K562 (cell line): ENCODE data around the gene HACD1. TPM values are rescaled to one million over a fixed set of nuclear protein-coding genes. Genes with fewer than 3 reads are reported as not detected.

Experiments used
- ATAC-seq: fragments of 200-7000 bp; cut with Tn5 transposase; 3 replicates; pipeline ENCODE4 v1.9.1; 2020; ENCODE audit warnings: moderate library complexity
- BruUV-seq: library from RNA; stranded (reverse); fragments of 400-500 nt; replicated peaks from 2 replicates; lab custom pipeline; 2021; lab: Mats Ljungman, UMichigan
- CTCF ChIA-PET: fragments of 300-600 bp; formaldehyde crosslinking; extraction: SDS; loops from one replicate; lab custom pipeline; 2021; ENCODE audit warnings: low intra/inter-chr PET ratio; lab: Yijun Ruan, JAX
- POLR2A ChIA-PET: fragments of 300-600, 350-650 bp; sonication (Branson Sonifier 250); formaldehyde crosslinking; extraction: SDS; loops from one replicate; lab custom pipeline; 2021; ENCODE audit warnings: antibody characterized with exemption, inconsistent platforms; lab: Yijun Ruan, JAX
- DNase-seq, 4 experiments: peaks; one replicate each; pipeline versions ENCODE4 v3.0.0 to v3.0.0-alpha.2; 2011 to 2018; ENCODE audit warnings: low spot score in 3 of 4, mixed read lengths in 3 of 4; ENCODE audit errors: extremely low read depth in 1 of 4
- FAIRE-seq: peaks from 2 replicates; lab custom pipeline; 2011; peaks lifted over from hg19 to GRCh38; lab: Jason Lieb, UNC
- H2AFZ ChIP-seq: 2 replicates; pipeline ENCODE4 v1.6.0; 2011; ENCODE audit warnings: low read depth, low read length, control low read depth, inconsistent platforms
- H3K27ac ChIP-seq: fragments of 200-600 bp; 3 replicates; pipeline ENCODE4 v1.8.0; 2011; ENCODE audit warnings: low read depth, mild to moderate bottlenecking, control low read depth, inconsistent platforms, low read length, moderate library complexity, mixed read lengths; ENCODE audit errors: extremely low read depth
- H3K27me3 ChIP-seq, 2 experiments: fragments of 300-600 bp in 1 of 2; 2 replicates in 1 of 2; 3 replicates in 1 of 2; pipeline versions ENCODE4 v1.6.0 to v1.8.0; 2011; ENCODE audit warnings: inconsistent platforms in 2 of 2, low read length in 2 of 2, mild to moderate bottlenecking in 1 of 2, mixed read lengths in 1 of 2, moderate library complexity in 1 of 2; ENCODE audit not compliant: control insufficient read depth in 2 of 2, insufficient read depth in 2 of 2
- H3K36me3 ChIP-seq: fragments of 300-600 bp; 3 replicates; pipeline ENCODE4 v1.8.0; 2011; ENCODE audit warnings: mild to moderate bottlenecking, low read length, inconsistent platforms; ENCODE audit not compliant: control insufficient read depth, insufficient read depth
- H3K4me1 ChIP-seq, 2 experiments: fragments of 200-600 bp in 1 of 2; replicated peaks in 1 of 2; 2 replicates in 1 of 2; 3 replicates in 1 of 2; pipeline versions ENCODE4 v1.5.1 to v1.8.0; 2011; ENCODE audit warnings: inconsistent platforms in 2 of 2, low read length in 2 of 2, mild to moderate bottlenecking in 1 of 2, mixed read lengths in 1 of 2, moderate library complexity in 1 of 2; ENCODE audit not compliant: control insufficient read depth in 2 of 2, insufficient read depth in 2 of 2
- H3K4me2 ChIP-seq: 2 replicates; pipeline ENCODE4 v1.6.1; 2011; ENCODE audit warnings: low read length, control low read depth, inconsistent platforms, mixed read lengths; ENCODE audit not compliant: insufficient read depth
- H3K4me3 ChIP-seq: fragments of 200-600 bp; sonication (generic), shearing (Covaris generic); 2 replicates; pipeline ENCODE4 v1.5.1; 2016; ENCODE audit warnings: control low read depth, inconsistent platforms
- H3K79me2 ChIP-seq: fragments of 200-600 bp; 3 replicates; pipeline ENCODE4 v1.8.0; 2011; ENCODE audit warnings: low read length, inconsistent platforms; ENCODE audit not compliant: control insufficient read depth, insufficient read depth
- H3K9ac ChIP-seq, 2 experiments: 2 replicates each; pipeline versions ENCODE4 v1.6.0 to v1.6.1; 2011; ENCODE audit warnings: low read depth in 2 of 2, low read length in 2 of 2, control low read depth in 1 of 2, inconsistent platforms in 1 of 2, mild to moderate bottlenecking in 1 of 2, mixed read lengths in 1 of 2; ENCODE audit not compliant: insufficient read depth in 1 of 2
- H3K9me1 ChIP-seq: one replicate; pipeline ENCODE4 v1.6.0; 2011; ENCODE audit warnings: inconsistent platforms, mild to moderate bottlenecking, low read length, moderate library complexity; ENCODE audit not compliant: control insufficient read depth, insufficient read depth
- H3K9me3 ChIP-seq: replicated peaks from 2 replicates; pipeline ENCODE4 v1.5.1; 2011; ENCODE audit warnings: low read depth, low read length, inconsistent platforms; ENCODE audit not compliant: control insufficient read depth, insufficient read depth
- H4K20me1 ChIP-seq: replicated peaks from 2 replicates; pipeline ENCODE4 v1.6.1; 2011; ENCODE audit warnings: low read length, inconsistent platforms, mixed read lengths; ENCODE audit not compliant: control insufficient read depth, insufficient read depth
- HSF4 ChIP-seq: fragments of 250-450 bp; sonication (Bioruptor Pico); IDR thresholded peaks from 2 replicates; pipeline ENCODE4 v2.1.2; 2022; ENCODE audit warnings: mild to moderate bottlenecking, moderate library complexity, borderline replicate concordance
- MAFF ChIP-seq: IDR thresholded peaks from 2 replicates; pipeline ENCODE4 v1.6.1; 2012; ENCODE audit warnings: low read length, improper control_type of control experiment
- RCOR1 ChIP-seq, 2 experiments: IDR thresholded peaks; 2 replicates each; pipeline ENCODE4 v1.6.1; 2012; ENCODE audit warnings: low read depth in 2 of 2, low read length in 2 of 2, borderline replicate concordance in 1 of 2, improper control_type of control experiment in 1 of 2
- ZNF77 ChIP-seq: fragments of 250-450 bp; sonication (Bioruptor Pico); IDR thresholded peaks from 2 replicates; pipeline ENCODE4 v1.5.0; 2020
- whole genome bisulfite sequencing: fragments of 100-300 bp; shearing (Covaris generic); methylation state at CpG from one replicate; pipeline ENCODE4 v1.1.6; 2016; ENCODE audit warnings: low coverage, mixed read lengths; ENCODE audit not compliant: insufficient coverage; ENCODE audit errors: missing lambda C conversion rate; 5-methylcytosine and 5-hydroxymethylcytosine counted together
- in situ Hi-C: fragments of 300-500 bp; cut with MboI; formaldehyde crosslinking; loops from 4 replicates; pipeline ENCODE4 v1.15.0; 2018; ENCODE audit warnings: inconsistent platforms, mixed read lengths
- intact Hi-C: fragments of 100-400 bp; cut with micrococcal nuclease; formaldehyde crosslinking; loops from 2 replicates; pipeline ENCODE4 v1.14.2; 2022
- polyA plus RNA-seq, 8 experiments: library from polyadenylated mRNA; depleted of rRNA in 4 of 8; stranded (reverse) in 5 of 8; unstranded in 3 of 8; fragments of >200 nt; fragmentation: Nextera tagmentation in 2 of 8; fragmentation: Illumina TruSeq in 1 of 8; extraction: Ambion mirVana in 2 of 8; extraction: Trizol in 1 of 8; gene quantifications; 2 replicates each; pipeline versions ENCODE4 v1.2.1 to v1.2.3, GENCODE V29; 2011 to 2014; ENCODE audit warnings: inconsistent platforms in 1 of 8, missing spikeins in 1 of 8
- total RNA-seq, 7 experiments: library from RNA; depleted of rRNA in 6 of 7; stranded (reverse); fragments of >200 nt in 6 of 7; fragmentation: Illumina TruSeq in 2 of 7; extraction: Trizol in 2 of 7; gene quantifications; 2 replicates each; pipeline versions ENCODE4 v1.2.1 to v1.2.3, GENCODE V29; 2011 to 2021; ENCODE audit warnings: low replicate concordance in 1 of 7
- TF ChIP-seq, protein P1 (sequence below), 2 experiments: fragments of 450-650 bp; IDR thresholded peaks; 2 replicates each; pipeline ENCODE4 v1.6.1; 2016
- TF ChIP-seq, protein P2 (sequence below), 2 experiments: fragments of 450-650 bp; conservative IDR thresholded peaks; 2 replicates each; pipeline ENCODE4 v1.6.1; 2017; ENCODE audit warnings: mild to moderate bottlenecking in 2 of 2, moderate library complexity in 2 of 2
- TF ChIP-seq, protein P3 (sequence below): IDR thresholded peaks from 3 replicates; pipeline ENCODE4 v1.6.1; 2011; ENCODE audit warnings: borderline replicate concordance, mild to moderate bottlenecking, moderate library complexity; ENCODE audit not compliant: insufficient read length; ENCODE audit errors: extremely low read depth

Gene HACD1
- total and polyA plus RNA-seq, 9 of the 15 experiments (the other 6 are each of a cell fraction or from before 2014, with no cell fraction given), result 0.99 to 4.5 (median 2.4) TPM

DNA sequence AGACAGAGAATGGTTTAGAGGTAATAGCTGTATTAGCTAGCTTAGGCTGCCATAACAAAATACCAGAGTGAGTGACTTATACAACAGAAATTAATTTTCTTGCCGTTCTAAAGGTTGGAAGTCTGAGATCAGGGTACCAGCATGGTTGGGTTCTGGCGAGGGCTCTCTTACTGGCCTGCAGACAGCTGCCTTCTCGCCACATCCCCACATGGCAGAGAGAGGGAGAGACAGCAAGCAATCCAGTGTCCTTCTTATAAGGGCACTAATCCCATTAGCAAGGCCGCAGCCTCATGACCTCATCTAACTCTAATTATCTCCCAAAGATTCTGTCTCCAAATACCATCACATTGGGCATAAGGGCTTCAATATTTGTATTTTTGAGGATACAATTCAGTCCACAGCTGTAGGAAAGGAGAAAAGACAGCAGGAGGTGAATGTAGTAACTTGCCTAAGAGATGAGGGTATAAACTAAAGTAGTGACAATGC lies 23.2 kb upstream of the HACD1 start:
- TF ChIP-seq, protein P1, sequence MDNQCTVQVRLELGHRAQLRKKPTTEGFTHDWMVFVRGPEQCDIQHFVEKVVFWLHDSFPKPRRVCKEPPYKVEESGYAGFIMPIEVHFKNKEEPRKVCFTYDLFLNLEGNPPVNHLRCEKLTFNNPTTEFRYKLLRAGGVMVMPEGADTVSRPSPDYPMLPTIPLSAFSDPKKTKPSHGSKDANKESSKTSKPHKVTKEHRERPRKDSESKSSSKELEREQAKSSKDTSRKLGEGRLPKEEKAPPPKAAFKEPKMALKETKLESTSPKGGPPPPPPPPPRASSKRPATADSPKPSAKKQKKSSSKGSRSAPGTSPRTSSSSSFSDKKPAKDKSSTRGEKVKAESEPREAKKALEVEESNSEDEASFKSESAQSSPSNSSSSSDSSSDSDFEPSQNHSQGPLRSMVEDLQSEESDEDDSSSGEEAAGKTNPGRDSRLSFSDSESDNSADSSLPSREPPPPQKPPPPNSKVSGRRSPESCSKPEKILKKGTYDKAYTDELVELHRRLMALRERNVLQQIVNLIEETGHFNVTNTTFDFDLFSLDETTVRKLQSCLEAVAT (IDR thresholded peaks at IDR 0.05), result no peak
- no peak overlapping the region for H2AFZ ChIP-seq
- H3K79me2 ChIP-seq, result peaks cover 40% of the 10 kb centered on the region
- no peaks in the 10 kb centered on the region for H3K9me1 ChIP-seq
- POLR2A ChIA-PET, result no interaction called here
- no peak overlapping the region for H3K4me2 ChIP-seq
- intact Hi-C loops, result no loop called here
- no peaks in the 10 kb centered on the region for H3K27me3 ChIP-seq
- no peak for ATAC-seq
- peaks cover 4% of the 10 kb centered on the region; the same call in 1 of the 2 replicates for H4K20me1 ChIP-seq
- 82% methylated on average over 4 of the region's 4 CpGs for WGBS
- no peak overlapping the region for H3K9ac ChIP-seq
- in situ Hi-C loops, result no loop called here
- peak; percentile 15 for FAIRE-seq
- DNase-seq, result no peak
- CTCF ChIA-PET, result no interaction called here
- H3K27ac ChIP-seq, result no peak overlapping the region
- no peak overlapping the region for H3K4me3 ChIP-seq
- no TSS peak for BruUV-seq
- no peaks in the 10 kb centered on the region for H3K9me3 ChIP-seq
- peaks cover 0 to 9% of the 10 kb centered on the region in 2 experiments; a peak in 2 of 5 replicates for H3K4me1 ChIP-seq
- peaks cover 8% of the 10 kb centered on the region for H3K36me3 ChIP-seq

DNA sequence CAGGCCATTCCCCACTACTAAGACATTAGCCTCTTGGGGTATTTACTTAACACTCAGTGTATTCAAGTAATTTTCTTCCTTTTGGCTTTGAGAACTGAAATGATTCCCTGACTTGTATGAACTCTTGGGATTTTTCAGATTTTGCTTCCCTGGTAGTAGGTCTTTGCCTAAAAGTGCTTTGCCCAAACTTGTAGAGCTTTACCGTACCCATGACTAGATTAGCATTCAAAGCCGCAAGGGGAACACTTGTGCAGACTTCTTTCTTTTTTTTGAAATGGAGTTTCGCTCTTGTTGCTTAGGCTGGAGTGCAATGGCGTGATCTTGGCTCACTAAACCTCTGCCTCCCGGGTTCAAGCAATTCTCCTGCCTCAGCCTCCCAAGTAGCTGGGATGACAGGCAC lies 20.7 kb upstream of the HACD1 start:
- Histone ChIP-seq H3K27me3 (no peaks in the 10 kb centered on the region), H3K4me1 (peaks cover 0 to 6% of the 10 kb centered on the region in 2 experiments; a peak in 2 of 5 replicates), H4K20me1 (no peaks in the 10 kb centered on the region), H3K9me1 (no peaks in the 10 kb centered on the region), H3K4me3 (no peak overlapping the region), H3K9ac (no peak overlapping the region), H3K36me3 (peaks cover 5% of the 10 kb centered on the region; the same call in 2 of the 3 replicates), H3K9me3 (no peaks in the 10 kb centered on the region), H3K4me2 (no peak overlapping the region), H2AFZ (no peak overlapping the region), H3K27ac (no peak overlapping the region), H3K79me2 (peaks cover 15% of the 10 kb centered on the region)
- ChIA-PET CTCF (no interaction called here), POLR2A (no interaction called here)
- no TSS peak for BruUV-seq
- intact Hi-C loops, result no loop called here
- FAIRE-seq (no peak), ATAC-seq (no peak), DNase-seq (no peak)
- in situ Hi-C loops, result no loop called here
- 90% methylated on average over 5 of the region's 5 CpGs for WGBS
- TF ChIP-seq, protein P2, sequence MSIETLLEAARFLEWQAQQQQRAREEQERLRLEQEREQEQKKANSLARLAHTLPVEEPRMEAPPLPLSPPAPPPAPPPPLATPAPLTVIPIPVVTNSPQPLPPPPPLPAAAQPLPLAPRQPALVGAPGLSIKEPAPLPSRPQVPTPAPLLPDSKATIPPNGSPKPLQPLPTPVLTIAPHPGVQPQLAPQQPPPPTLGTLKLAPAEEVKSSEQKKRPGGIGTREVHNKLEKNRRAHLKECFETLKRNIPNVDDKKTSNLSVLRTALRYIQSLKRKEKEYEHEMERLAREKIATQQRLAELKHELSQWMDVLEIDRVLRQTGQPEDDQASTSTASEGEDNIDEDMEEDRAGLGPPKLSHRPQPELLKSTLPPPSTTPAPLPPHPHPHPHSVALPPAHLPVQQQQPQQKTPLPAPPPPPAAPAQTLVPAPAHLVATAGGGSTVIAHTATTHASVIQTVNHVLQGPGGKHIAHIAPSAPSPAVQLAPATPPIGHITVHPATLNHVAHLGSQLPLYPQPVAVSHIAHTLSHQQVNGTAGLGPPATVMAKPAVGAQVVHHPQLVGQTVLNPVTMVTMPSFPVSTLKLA (conservative IDR thresholded peaks at IDR 0.05), result no peak
- no peak for TF ChIP-seq RCOR1 (IDR thresholded peaks at IDR 0.05; ENCODE audit: borderline replicate concordance in 1 of 2, low read depth in 2 of 2, low read length in 2 of 2)
- TF ChIP-seq HSF4 (CRISPR knock-in tag), result no peak
- TF ChIP-seq, protein P3, sequence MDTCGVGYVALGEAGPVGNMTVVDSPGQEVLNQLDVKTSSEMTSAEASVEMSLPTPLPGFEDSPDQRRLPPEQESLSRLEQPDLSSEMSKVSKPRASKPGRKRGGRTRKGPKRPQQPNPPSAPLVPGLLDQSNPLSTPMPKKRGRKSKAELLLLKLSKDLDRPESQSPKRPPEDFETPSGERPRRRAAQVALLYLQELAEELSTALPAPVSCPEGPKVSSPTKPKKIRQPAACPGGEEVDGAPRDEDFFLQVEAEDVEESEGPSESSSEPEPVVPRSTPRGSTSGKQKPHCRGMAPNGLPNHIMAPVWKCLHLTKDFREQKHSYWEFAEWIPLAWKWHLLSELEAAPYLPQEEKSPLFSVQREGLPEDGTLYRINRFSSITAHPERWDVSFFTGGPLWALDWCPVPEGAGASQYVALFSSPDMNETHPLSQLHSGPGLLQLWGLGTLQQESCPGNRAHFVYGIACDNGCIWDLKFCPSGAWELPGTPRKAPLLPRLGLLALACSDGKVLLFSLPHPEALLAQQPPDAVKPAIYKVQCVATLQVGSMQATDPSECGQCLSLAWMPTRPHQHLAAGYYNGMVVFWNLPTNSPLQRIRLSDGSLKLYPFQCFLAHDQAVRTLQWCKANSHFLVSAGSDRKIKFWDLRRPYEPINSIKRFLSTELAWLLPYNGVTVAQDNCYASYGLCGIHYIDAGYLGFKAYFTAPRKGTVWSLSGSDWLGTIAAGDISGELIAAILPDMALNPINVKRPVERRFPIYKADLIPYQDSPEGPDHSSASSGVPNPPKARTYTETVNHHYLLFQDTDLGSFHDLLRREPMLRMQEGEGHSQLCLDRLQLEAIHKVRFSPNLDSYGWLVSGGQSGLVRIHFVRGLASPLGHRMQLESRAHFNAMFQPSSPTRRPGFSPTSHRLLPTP, result no peak
- TF ChIP-seq ZNF77, result no peak
- TF ChIP-seq MAFF, result no peak
